ENCODE results near the gene SH3RF3. TPM values are rescaled to one million over a fixed set of nuclear protein-coding genes. Genes with fewer than 3 reads are reported as not detected.

Gene SH3RF3
- total RNA-seq, 1 experiment from 2014 or later: 21.7 TPM

DNA sequence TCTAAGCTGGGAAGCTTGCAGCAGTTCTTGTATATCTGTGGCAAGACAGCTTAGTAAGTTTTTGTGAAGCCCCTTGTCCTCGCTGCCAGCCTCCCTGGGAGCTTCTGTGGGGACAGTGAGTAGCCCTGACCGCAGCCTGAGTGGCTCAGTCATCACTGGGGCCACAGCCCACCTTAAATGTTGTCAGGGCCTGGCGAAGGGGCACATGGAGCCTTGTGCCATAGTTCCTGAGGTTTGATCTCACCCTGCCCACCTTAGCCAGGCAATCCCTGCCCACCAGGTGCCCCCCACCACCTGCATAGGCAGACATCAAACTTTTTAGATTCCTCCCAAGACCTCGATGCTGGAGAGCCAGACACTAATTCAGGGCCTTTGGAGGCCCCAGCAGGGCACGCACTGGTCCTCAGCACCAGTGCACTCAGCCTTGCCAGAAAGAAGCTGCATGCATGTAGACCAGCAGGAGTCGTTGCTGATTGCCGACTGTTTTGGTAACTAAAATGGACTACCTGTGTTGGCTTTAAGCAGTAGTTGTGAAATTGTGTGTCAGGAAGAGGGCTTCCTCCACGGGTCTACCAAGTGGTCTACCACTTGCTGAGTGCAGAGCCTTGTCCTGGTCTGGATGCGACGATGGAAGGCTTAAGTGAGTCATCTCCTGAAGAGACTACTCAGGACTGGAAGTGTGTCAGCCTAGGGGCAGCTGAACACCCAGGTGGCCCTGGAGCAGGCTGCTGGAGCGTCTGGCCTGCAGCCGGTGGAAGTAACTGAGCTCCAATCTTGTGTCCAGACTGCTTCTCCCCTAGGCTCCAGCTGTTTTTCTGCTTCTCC, 251.7 kb downstream of the SH3RF3 start:
- H3K27me3 Mint-ChIP-seq (ENCODE audit: insufficient read depth, unreplicated experiment): no peaks in the 10 kb centered on the region
- BruUV-seq (replicated peaks): no TSS peak
- no peak overlapping the region for H3K4me3 Mint-ChIP-seq (ENCODE audit: unreplicated experiment)
- no peak overlapping the region for H3K27ac Mint-ChIP-seq (ENCODE audit: low read depth, unreplicated experiment)
- POLR2A ChIA-PET: no interaction called here
- peaks cover 15% of the 10 kb centered on the region for H3K4me1 Mint-ChIP-seq (ENCODE audit: insufficient read depth, unreplicated experiment)
- peak; percentile 17 for DNase-seq (ENCODE audit: unreplicated experiment)
- CTCF ChIA-PET: interaction anchor here (0.6 kb wide), 1 partner anchor 165 kb away, joined by 3 read pairs; no protein-coding TSS in a partner anchor
- intact Hi-C loops (cut with micrococcal nuclease): no loop called here
- H3K9me3 Mint-ChIP-seq (ENCODE audit: unreplicated experiment): no peaks in the 10 kb centered on the region
- TF ChIP-seq, protein P1, sequence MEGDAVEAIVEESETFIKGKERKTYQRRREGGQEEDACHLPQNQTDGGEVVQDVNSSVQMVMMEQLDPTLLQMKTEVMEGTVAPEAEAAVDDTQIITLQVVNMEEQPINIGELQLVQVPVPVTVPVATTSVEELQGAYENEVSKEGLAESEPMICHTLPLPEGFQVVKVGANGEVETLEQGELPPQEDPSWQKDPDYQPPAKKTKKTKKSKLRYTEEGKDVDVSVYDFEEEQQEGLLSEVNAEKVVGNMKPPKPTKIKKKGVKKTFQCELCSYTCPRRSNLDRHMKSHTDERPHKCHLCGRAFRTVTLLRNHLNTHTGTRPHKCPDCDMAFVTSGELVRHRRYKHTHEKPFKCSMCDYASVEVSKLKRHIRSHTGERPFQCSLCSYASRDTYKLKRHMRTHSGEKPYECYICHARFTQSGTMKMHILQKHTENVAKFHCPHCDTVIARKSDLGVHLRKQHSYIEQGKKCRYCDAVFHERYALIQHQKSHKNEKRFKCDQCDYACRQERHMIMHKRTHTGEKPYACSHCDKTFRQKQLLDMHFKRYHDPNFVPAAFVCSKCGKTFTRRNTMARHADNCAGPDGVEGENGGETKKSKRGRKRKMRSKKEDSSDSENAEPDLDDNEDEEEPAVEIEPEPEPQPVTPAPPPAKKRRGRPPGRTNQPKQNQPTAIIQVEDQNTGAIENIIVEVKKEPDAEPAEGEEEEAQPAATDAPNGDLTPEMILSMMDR (IDR thresholded peaks at IDR 0.05; ENCODE audit: unreplicated experiment): no peak
- H3K36me3 Mint-ChIP-seq (ENCODE audit: insufficient read depth, unreplicated experiment): peaks cover 21% of the 10 kb centered on the region

DNA sequence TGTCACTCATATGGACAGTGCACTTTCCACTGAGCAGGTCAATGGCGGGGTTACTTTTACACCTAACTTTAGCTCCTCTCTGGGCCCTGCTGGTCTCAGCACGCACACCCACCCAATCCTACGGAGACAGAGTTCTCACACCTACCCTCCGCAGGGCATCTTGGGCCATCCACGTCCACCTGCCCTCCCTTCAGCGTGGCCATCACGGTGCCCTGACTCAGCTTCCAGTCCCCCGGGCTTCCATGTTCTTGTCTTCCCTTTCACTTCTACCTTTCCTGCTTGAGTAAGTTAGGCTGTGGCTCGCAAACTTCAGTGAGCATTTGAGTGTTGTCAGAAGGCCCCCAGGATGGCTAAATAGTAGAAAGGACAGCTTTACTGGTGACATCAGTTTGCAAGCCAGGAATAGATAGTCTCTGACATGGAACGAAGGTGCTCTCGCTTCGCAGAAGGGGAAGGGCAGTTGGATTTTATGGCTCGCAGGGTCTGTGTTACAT, 252.4 kb downstream of the SH3RF3 start:
- Mint-ChIP-seq H3K4me1 (ENCODE audit: insufficient read depth, unreplicated experiment) (peaks cover 15% of the 10 kb centered on the region), H3K9me3 (ENCODE audit: unreplicated experiment) (no peaks in the 10 kb centered on the region), H3K4me3 (ENCODE audit: unreplicated experiment) (no peak overlapping the region), H3K27ac (ENCODE audit: low read depth, unreplicated experiment) (no peak overlapping the region), H3K27me3 (ENCODE audit: insufficient read depth, unreplicated experiment) (no peaks in the 10 kb centered on the region), H3K36me3 (ENCODE audit: insufficient read depth, unreplicated experiment) (peaks cover 21% of the 10 kb centered on the region)
- intact Hi-C loops (cut with micrococcal nuclease): no loop called here
- DNase-seq (ENCODE audit: unreplicated experiment): no peak
- ChIA-PET POLR2A (no interaction called here), CTCF (no interaction called here)
- no TSS peak for BruUV-seq (replicated peaks)
- TF ChIP-seq, protein P1 (IDR thresholded peaks at IDR 0.05; ENCODE audit: unreplicated experiment): no peak

GRCh38 chr2:109382226-109382895, 253.4 kb downstream of the SH3RF3 start:
- POLR2A ChIA-PET: no interaction called here
- no peaks in the 10 kb centered on the region for H3K9me3 Mint-ChIP-seq (ENCODE audit: unreplicated experiment)

GRCh38 chr2:109382951-109383350, 253.9 kb downstream of the SH3RF3 start:
- Mint-ChIP-seq H3K9me3 (ENCODE audit: unreplicated experiment) (no peaks in the 10 kb centered on the region), H3K27me3 (ENCODE audit: insufficient read depth, unreplicated experiment) (no peaks in the 10 kb centered on the region), H3K27ac (ENCODE audit: low read depth, unreplicated experiment) (no peak overlapping the region), H3K4me3 (ENCODE audit: unreplicated experiment) (no peak overlapping the region), H3K4me1 (ENCODE audit: insufficient read depth, unreplicated experiment) (peaks cover 15% of the 10 kb centered on the region), H3K36me3 (ENCODE audit: insufficient read depth, unreplicated experiment) (peaks cover 15% of the 10 kb centered on the region)
- peak; percentile 73 for DNase-seq (ENCODE audit: unreplicated experiment)
- ChIA-PET CTCF (interaction anchor here (1.4 kb wide), 1 partner anchor 111 kb away, joined by 3 read pairs; no protein-coding TSS in a partner anchor), POLR2A (no interaction called here)
- intact Hi-C loops (cut with micrococcal nuclease): no loop called here
- no TSS peak for BruUV-seq (replicated peaks)
- TF ChIP-seq, protein P1 (IDR thresholded peaks at IDR 0.05; ENCODE audit: unreplicated experiment): no peak

More at GRCh38 chr2:109382226-109382895, 253.4 kb downstream of the SH3RF3 start:
- intact Hi-C loops (cut with micrococcal nuclease): no loop called here
- Mint-ChIP-seq H3K36me3 (ENCODE audit: insufficient read depth, unreplicated experiment) (peaks cover 15% of the 10 kb centered on the region), H3K27ac (ENCODE audit: low read depth, unreplicated experiment) (no peak overlapping the region), H3K27me3 (ENCODE audit: insufficient read depth, unreplicated experiment) (no peaks in the 10 kb centered on the region), H3K4me3 (ENCODE audit: unreplicated experiment) (no peak overlapping the region), H3K4me1 (ENCODE audit: insufficient read depth, unreplicated experiment) (peaks cover 15% of the 10 kb centered on the region)
- DNase-seq (ENCODE audit: unreplicated experiment): no peak
- BruUV-seq (replicated peaks): no TSS peak
- TF ChIP-seq, protein P1 (IDR thresholded peaks at IDR 0.05; ENCODE audit: unreplicated experiment): no peak
- CTCF ChIA-PET: interaction anchor here (1.4 kb wide), 1 partner anchor 112 kb away, joined by 3 read pairs; no protein-coding TSS in a partner anchor
